Measurements from ENCODE around the gene NLRP6. TPM values are rescaled to one million over a fixed set of nuclear protein-coding genes. Genes with fewer than 3 reads are reported as not detected.

Gene NLRP6
- polyA plus RNA-seq, 1 of the 3 experiments (the other 2 are of a cell fraction): not detected

DNA sequence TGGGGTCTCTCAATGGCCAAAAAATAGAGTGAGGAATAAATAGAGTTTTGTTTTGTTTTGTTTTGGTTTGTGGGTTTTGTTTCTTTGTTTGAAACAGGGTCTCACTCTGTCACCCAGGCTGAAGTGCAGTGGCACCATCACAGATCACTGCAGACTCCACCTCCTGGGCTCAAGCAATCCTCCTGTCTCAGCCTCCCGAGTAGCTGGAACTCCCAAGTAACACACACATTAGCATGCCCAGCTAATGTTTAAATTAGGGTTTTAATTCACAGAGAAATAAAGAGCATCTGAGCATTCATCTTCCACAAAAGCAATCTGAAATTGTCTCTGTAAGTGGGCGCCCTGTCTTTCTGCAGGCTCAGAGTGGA lies 51.7 kb downstream of the NLRP6 start:
- POLR2A ChIA-PET: no interaction called here

DNA sequence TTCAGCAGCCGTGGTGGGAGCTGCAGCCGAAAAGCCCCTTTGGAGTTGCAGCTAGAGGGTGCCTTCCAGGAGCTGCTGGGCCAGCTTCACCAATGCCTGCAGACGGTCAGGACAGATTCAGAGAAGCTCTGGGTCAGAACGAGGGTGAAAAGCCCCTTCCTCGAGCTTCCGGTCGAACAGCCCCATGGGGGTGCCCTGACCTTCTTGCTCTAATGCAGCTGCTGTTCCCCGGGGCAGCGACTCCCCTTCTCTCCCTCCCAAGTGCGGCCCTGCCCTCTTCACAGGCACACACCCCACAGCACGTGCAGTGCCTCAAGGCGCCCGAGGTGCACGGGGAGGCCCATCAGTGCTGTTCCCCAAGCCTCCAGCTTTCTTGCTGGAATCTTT lies 52.1 kb downstream of the NLRP6 start:
- CTCF ChIA-PET: interaction anchor here (0.8 to 1.2 kb wide), 4 partner anchors 13 to 117 kb away, joined by 3 to 4 read pairs (median 4); no protein-coding TSS in a partner anchor
- no peaks in the 10 kb centered on the region for H3K9me3 ChIP-seq
- no peak overlapping the region for H2AFZ ChIP-seq (ENCODE audit: low read depth)
- 84% methylated on average over 8 of the region's 14 CpGs for WGBS (ENCODE audit: low lambda C conversion rate)
- peak; percentile 10 for DNase-seq
- no peaks in the 10 kb centered on the region for H3K27me3 ChIP-seq (ENCODE audit: insufficient read depth)
- H3K79me2 ChIP-seq (ENCODE audit: insufficient read depth): no peaks in the 10 kb centered on the region
- H3K4me3 ChIP-seq (ENCODE audit: low read depth in 2 of 2, low read length in 1 of 2): no peak overlapping the region
- H3K4me2 ChIP-seq: no peak overlapping the region
- POLR2A ChIA-PET: no interaction called here
- no peaks in the 10 kb centered on the region; a peak in 1 of 4 replicates for H3K4me1 ChIP-seq (ENCODE audit: control insufficient read depth in 1 of 2, insufficient read depth in 2 of 2, low read depth in 1 of 2, low read length in 1 of 2)
- no peak overlapping the region for H3K9ac ChIP-seq
- no peak overlapping the region for H3K27ac ChIP-seq (ENCODE audit: low read depth in 2 of 2, low read length in 1 of 2)
- H3F3A ChIP-seq (replicated peaks; ENCODE audit: insufficient read depth): no peaks in the 10 kb centered on the region
- H3K9me2 ChIP-seq: no peaks in the 10 kb centered on the region
- H3K36me3 ChIP-seq (replicated peaks in 1 of 2; ENCODE audit: control insufficient read depth in 1 of 2, insufficient read depth in 2 of 2, low read length in 1 of 2): no peaks in the 10 kb centered on the region
- no peaks in the 10 kb centered on the region for H4K20me1 ChIP-seq (ENCODE audit: insufficient read depth)
- TF ChIP-seq JUND (IDR thresholded peaks at IDR 0.05) (no peak), RXRA (IDR thresholded peaks at IDR 0.05; ENCODE audit: borderline replicate concordance, low read depth) (no peak), TAF1 (IDR thresholded peaks at IDR 0.05; ENCODE audit: borderline replicate concordance, low read depth, low read length) (no peak), FOXM1 (IDR thresholded peaks at IDR 0.05; ENCODE audit: low read depth) (no peak), CHD2 (IDR thresholded peaks at IDR 0.05; ENCODE audit: low read length, partially characterized antibody) (no peak)
- TF ChIP-seq, protein P1, sequence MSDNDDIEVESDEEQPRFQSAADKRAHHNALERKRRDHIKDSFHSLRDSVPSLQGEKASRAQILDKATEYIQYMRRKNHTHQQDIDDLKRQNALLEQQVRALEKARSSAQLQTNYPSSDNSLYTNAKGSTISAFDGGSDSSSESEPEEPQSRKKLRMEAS (IDR thresholded peaks at IDR 0.05; ENCODE audit: low read depth): no peak
- TF ChIP-seq, protein P2, sequence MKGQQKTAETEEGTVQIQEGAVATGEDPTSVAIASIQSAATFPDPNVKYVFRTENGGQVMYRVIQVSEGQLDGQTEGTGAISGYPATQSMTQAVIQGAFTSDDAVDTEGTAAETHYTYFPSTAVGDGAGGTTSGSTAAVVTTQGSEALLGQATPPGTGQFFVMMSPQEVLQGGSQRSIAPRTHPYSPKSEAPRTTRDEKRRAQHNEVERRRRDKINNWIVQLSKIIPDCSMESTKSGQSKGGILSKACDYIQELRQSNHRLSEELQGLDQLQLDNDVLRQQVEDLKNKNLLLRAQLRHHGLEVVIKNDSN (IDR thresholded peaks at IDR 0.05; ENCODE audit: borderline replicate concordance, low read depth): no peak
- TF ChIP-seq, protein P3, sequence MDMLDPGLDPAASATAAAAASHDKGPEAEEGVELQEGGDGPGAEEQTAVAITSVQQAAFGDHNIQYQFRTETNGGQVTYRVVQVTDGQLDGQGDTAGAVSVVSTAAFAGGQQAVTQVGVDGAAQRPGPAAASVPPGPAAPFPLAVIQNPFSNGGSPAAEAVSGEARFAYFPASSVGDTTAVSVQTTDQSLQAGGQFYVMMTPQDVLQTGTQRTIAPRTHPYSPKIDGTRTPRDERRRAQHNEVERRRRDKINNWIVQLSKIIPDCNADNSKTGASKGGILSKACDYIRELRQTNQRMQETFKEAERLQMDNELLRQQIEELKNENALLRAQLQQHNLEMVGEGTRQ (IDR thresholded peaks at IDR 0.05; ENCODE audit: borderline replicate concordance, low read depth, low read length): no peak

More for the DNA sequence above, 51.7 kb downstream of the NLRP6 start:
- TF ChIP-seq ELF1 (IDR thresholded peaks at IDR 0.05): no peak
- no peak for TF ChIP-seq SMC3 (IDR thresholded peaks at IDR 0.05; ENCODE audit: low read depth, low read length)
- TF ChIP-seq RAD21 (IDR thresholded peaks at IDR 0.05; ENCODE audit: low read length): no peak
- no peak for TF ChIP-seq RFX5 (IDR thresholded peaks at IDR 0.05; ENCODE audit: low read length)
- TF ChIP-seq MXI1 (IDR thresholded peaks at IDR 0.05; ENCODE audit: low read depth, low read length): no peak
- TF ChIP-seq RXRA (IDR thresholded peaks at IDR 0.05; ENCODE audit: borderline replicate concordance, low read depth): no peak
- TF ChIP-seq CHD2 (IDR thresholded peaks at IDR 0.05; ENCODE audit: low read length, partially characterized antibody): no peak
- no peak for TF ChIP-seq NRF1 (IDR thresholded peaks at IDR 0.05; ENCODE audit: low read depth, low read length)
- no peak for TF ChIP-seq EZH2phosphoT487 (IDR thresholded peaks at IDR 0.05; ENCODE audit: borderline replicate concordance, low read depth)
- no peak for TF ChIP-seq TEAD4 (IDR thresholded peaks at IDR 0.05; ENCODE audit: borderline replicate concordance, insufficient read depth)
- TF ChIP-seq, protein P1 (IDR thresholded peaks at IDR 0.05; ENCODE audit: low read depth): no peak
- no peak for TF ChIP-seq FOXJ3 (CRISPR knock-in tag; IDR thresholded peaks at IDR 0.05)
- TF ChIP-seq, protein P4, sequence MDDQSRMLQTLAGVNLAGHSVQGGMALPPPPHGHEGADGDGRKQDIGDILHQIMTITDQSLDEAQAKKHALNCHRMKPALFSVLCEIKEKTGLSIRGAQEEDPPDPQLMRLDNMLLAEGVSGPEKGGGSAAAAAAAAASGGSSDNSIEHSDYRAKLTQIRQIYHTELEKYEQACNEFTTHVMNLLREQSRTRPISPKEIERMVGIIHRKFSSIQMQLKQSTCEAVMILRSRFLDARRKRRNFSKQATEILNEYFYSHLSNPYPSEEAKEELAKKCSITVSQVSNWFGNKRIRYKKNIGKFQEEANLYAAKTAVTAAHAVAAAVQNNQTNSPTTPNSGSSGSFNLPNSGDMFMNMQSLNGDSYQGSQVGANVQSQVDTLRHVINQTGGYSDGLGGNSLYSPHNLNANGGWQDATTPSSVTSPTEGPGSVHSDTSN (IDR thresholded peaks at IDR 0.05): no peak
- no peak for TF ChIP-seq FOXM1 (IDR thresholded peaks at IDR 0.05; ENCODE audit: low read depth)
- no peak for TF ChIP-seq MEF2A (IDR thresholded peaks at IDR 0.05; ENCODE audit: borderline replicate concordance, low read depth)
- TF ChIP-seq, protein P5, sequence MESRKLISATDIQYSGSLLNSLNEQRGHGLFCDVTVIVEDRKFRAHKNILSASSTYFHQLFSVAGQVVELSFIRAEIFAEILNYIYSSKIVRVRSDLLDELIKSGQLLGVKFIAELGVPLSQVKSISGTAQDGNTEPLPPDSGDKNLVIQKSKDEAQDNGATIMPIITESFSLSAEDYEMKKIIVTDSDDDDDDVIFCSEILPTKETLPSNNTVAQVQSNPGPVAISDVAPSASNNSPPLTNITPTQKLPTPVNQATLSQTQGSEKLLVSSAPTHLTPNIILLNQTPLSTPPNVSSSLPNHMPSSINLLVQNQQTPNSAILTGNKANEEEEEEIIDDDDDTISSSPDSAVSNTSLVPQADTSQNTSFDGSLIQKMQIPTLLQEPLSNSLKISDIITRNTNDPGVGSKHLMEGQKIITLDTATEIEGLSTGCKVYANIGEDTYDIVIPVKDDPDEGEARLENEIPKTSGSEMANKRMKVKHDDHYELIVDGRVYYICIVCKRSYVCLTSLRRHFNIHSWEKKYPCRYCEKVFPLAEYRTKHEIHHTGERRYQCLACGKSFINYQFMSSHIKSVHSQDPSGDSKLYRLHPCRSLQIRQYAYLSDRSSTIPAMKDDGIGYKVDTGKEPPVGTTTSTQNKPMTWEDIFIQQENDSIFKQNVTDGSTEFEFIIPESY (IDR thresholded peaks at IDR 0.05; ENCODE audit: borderline replicate concordance, low read depth): no peak
- TF ChIP-seq TAF1 (IDR thresholded peaks at IDR 0.05; ENCODE audit: borderline replicate concordance, low read depth, low read length): no peak
- TF ChIP-seq, protein P6, sequence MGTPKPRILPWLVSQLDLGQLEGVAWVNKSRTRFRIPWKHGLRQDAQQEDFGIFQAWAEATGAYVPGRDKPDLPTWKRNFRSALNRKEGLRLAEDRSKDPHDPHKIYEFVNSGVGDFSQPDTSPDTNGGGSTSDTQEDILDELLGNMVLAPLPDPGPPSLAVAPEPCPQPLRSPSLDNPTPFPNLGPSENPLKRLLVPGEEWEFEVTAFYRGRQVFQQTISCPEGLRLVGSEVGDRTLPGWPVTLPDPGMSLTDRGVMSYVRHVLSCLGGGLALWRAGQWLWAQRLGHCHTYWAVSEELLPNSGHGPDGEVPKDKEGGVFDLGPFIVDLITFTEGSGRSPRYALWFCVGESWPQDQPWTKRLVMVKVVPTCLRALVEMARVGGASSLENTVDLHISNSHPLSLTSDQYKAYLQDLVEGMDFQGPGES (IDR thresholded peaks at IDR 0.05; ENCODE audit: low read depth, low read length): no peak
- H3K36me3 ChIP-seq (replicated peaks in 1 of 2; ENCODE audit: control insufficient read depth in 1 of 2, insufficient read depth in 2 of 2, low read length in 1 of 2): no peaks in the 10 kb centered on the region
- no peak overlapping the region for H2AFZ ChIP-seq (ENCODE audit: low read depth)
- DNase-seq: no peak
- no peak overlapping the region for H3K4me2 ChIP-seq
- H3K4me1 ChIP-seq (ENCODE audit: control insufficient read depth in 1 of 2, insufficient read depth in 2 of 2, low read depth in 1 of 2, low read length in 1 of 2): no peaks in the 10 kb centered on the region; a peak in 1 of 4 replicates
- no peaks in the 10 kb centered on the region for H4K20me1 ChIP-seq (ENCODE audit: insufficient read depth)
- WGBS (ENCODE audit: low lambda C conversion rate): 89% methylated on average over 2 of the region's 2 CpGs
- no peak overlapping the region for H3K27ac ChIP-seq (ENCODE audit: low read depth in 2 of 2, low read length in 1 of 2)
- H3K9ac ChIP-seq: no peak overlapping the region
- CTCF ChIA-PET: interaction anchor here (0.8 to 1.2 kb wide), 5 partner anchors 12 to 118 kb away, joined by 3 to 4 read pairs (median 3); no protein-coding TSS in a partner anchor
- H3K79me2 ChIP-seq (ENCODE audit: insufficient read depth): no peaks in the 10 kb centered on the region
- H3K9me3 ChIP-seq: no peaks in the 10 kb centered on the region
- H3K4me3 ChIP-seq (ENCODE audit: low read depth in 2 of 2, low read length in 1 of 2): no peak overlapping the region
- no peaks in the 10 kb centered on the region for H3F3A ChIP-seq (replicated peaks; ENCODE audit: insufficient read depth)
- H3K27me3 ChIP-seq (ENCODE audit: insufficient read depth): no peaks in the 10 kb centered on the region
- H3K9me2 ChIP-seq: no peaks in the 10 kb centered on the region

Measured in SK-N-SH (cell line).